OCI-M1 (cell line): ENCODE measurements around the gene ZNF883.
"Not testable (repeated sequence)": the region's sequence is repeated elsewhere in the genome, so short reads cannot be mapped to it uniquely, and the experiment has no call there.

ENCODE experiments used
- DNase-seq: peaks from one replicate; lab custom pipeline; 2025; lab: John Stamatoyannopoulos, UW

The ZNF883 gene

GRCh38 chr9:113011911-113012381, at the start of gene ZNF883:
TSS of gene ZNF883 (minus strand) at chr9:113012192.
- DNase-seq: peak; percentile 85

GRCh38 chr9:113061072-113061850, 49.3 kb upstream of the ZNF883 start:
- not testable (repeated sequence) for DNase-seq

- not testable (repeated sequence) for DNase-seq
These were observed 47.7 kb upstream of the ZNF883 start for GRCh38 chr9:113059581-113060284.

GRCh38 chr9:113057193-113057592, 45.2 kb upstream of the ZNF883 start:
- DNase-seq: peak; percentile 33

DNA sequence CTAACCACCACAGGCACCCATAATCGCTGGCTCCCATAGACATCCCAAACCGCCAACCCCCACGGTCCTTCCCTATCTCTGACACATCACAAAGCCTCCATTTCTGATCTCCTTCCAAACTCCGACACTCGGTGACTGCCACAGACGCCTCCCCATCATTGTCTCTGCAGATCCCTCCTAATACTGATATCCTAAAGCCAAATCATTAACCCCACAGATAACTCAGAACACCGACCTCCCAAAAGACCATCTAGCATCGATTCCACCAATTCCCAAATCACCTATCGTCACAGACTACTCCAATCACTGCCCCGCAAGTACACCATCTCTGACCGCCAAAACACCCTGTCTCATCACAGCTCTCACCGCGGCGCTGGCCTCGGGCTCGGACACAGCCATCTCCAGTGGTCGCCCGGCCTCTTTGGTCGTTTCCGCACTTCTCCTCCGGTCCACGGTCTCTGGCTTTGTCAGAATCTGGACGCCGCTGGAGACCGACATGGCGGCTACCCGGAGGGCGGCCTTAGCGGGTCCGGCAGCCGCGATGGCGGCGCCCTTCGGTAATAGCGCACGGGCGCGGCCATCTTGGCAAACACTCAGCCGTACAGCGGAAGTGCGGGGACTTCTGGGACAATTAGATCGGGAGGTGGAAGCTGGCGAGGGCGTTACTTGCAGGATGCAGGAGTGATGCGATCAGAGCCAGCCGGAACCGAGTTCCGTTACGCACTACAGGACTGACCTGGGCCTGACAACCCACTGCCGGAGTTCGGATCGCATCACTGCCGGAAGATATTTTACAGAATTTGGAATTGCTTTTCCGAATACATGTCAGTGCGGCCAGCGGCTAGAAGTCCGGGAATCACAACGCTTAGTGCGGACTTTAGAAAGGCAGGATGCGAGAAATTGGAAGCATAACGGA, 44.5 kb upstream of the ZNF883 start, which contains the start of gene ZFP37:
Gene ZFP37 (minus strand): TSS at position 534 of the 916 bp plus-strand sequence. CDS start 36 bp downstream, at position 498.
- peak; percentile 97 for DNase-seq

- DNase-seq: peak; percentile 27
These were observed 31.1 kb upstream of the ZNF883 start for GRCh38 chr9:113042884-113043657.

GRCh38 chr9:113026200-113026599, 14.2 kb upstream of the ZNF883 start:
- no peak for DNase-seq

DNA sequence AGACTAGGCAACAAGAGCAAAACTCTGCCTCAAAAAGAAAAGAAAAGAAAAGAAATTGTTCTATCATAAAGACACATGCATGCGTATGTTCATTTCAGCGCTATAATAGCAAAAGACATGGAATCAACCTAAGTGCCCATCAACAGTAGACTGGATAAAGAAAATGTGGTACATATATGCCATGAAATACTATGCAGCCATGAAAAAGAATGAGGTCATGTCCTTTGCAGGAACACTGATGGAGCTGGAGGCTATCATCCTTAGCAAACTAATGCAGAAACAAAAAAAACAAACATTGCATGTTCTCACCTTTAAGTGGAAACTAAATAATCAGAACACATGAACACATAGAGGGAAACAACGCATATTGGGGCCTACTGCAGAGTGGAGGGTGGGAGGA, 6.3 kb upstream of the ZNF883 start:
- DNase-seq: no peak

- DNase-seq: peak; percentile 20
These were observed 500 bp upstream of the ZNF883 start for GRCh38 chr9:113012492-113012891.

DNA sequence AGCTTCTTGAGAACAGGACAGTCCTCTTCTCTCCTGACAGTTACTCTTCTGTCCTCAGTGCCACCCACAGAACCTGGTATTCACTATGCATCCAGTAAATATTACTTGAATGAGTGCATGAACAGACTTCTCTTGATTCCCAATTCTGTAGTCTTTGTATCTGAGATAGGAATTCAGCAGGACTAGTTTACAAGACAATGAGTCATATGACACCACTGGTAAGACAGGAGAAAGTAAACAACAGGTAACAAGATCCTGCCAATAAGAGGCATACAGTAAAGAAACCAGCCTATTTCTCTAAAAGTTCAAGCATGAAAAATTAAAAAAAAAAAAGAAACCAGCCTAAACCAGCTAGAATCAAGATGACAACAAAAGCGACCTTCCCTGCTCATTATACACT, 6.2 kb downstream of the ZNF883 start:
- no peak for DNase-seq

- DNase-seq: peak; percentile 15
These were observed 14.6 kb downstream of the ZNF883 start for GRCh38 chr9:112997236-112997941.

DNA sequence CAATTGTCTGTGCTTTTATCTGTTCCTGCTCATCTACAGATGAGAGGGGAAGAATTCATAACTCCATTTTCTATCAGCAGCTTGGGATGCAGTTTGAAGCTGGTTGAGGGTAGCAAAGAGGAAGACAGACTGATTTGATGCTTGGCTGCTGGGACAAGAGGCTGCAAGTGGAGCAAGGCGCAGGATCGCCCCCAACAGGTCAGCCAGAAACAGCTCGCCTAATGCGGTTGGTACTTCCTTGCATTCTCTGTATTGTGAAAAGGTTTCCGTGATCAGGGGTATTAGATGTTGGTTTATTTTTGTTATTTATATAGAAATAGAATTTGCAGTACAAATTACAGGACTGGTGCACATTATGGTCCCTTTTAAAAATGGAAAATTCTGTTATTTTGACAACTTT, 40.6 kb downstream of the ZNF883 start:
- peak; percentile 35 for DNase-seq

GRCh38 chr9:112970939-112971338, 41.1 kb downstream of the ZNF883 start:
- no peak for DNase-seq

GRCh38 chr9:112969730-112970129, 42.3 kb downstream of the ZNF883 start:
- DNase-seq: peak; percentile 78

GRCh38 chr9:112955550-112955949, 56.4 kb downstream of the ZNF883 start:
- no peak for DNase-seq

- DNase-seq: no peak
These were observed 66.3 kb downstream of the ZNF883 start for GRCh38 chr9:112945620-112946208.

GRCh38 chr9:112939418-112939817, 72.6 kb downstream of the ZNF883 start:
- DNase-seq: no peak

- no peak for DNase-seq
These were observed 78.3 kb downstream of the ZNF883 start for GRCh38 chr9:112933696-112934095.

DNA sequence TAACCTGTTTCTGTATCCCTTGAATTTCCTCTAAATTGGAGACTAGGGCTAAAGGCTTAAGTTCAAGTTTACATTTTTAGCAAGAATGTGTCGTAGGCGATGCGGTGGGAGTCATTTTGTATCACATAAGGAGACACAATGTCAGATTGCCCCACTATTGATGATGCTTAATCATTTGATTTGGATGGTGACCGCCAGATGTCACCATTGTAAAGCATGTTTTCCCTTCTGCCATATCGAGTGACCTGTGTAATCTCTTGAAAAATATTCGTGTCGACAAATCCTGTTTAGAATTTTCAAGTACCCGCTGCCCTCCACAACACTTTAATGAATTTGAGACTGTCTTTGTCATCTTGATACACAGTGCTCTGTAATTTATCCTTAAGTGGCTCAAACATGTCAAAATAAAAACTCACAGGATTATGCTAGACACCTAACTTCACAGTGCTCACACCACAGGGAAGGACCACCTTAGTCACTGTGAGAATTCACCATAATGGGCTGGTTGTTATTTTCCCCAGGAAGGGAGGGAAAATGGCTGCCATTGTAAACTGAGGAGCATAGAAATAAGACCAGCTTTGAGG, 86.8 kb downstream of the ZNF883 start:
- peak; percentile 75 for DNase-seq

- peak; percentile 88 for DNase-seq
These were observed 90.4 kb downstream of the ZNF883 start for GRCh38 chr9:112921549-112921948.
